Measurements from ENCODE around the gene CRTC1.

Gene CRTC1

DNA sequence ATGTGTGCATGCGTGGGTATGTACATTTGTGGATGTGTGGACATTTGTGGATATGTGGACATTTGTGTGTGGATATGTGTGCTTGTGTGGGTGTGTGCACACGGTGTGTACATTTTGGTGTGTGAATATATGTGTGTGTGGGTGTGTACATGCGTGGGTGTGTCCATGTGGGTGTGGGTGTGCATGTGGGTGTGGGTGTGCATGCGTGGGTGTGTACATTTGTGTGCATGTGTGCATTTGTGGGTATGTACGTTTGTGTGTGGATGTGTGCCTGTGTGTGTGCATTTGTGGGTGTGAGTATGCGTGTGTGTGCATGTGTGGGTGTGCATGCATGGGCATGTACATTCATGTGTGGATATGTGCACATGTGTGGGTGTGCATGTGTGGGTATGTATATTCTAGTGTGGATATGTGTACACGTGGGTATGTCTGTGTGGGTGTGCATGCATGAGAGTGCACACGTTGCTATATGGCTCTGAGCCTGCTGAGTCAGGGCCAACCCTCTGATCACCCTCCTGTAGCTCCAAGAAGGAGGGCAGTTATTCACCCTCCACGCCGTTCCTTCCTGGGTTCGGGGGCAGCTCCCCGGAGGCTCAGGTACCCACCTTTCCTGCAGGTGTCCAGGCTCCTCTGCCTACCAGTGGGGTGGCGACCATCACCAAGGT lies 87.3 kb downstream of the CRTC1 start:
- no peak for DNase-seq (ENCODE audit: low read depth)

DNA sequence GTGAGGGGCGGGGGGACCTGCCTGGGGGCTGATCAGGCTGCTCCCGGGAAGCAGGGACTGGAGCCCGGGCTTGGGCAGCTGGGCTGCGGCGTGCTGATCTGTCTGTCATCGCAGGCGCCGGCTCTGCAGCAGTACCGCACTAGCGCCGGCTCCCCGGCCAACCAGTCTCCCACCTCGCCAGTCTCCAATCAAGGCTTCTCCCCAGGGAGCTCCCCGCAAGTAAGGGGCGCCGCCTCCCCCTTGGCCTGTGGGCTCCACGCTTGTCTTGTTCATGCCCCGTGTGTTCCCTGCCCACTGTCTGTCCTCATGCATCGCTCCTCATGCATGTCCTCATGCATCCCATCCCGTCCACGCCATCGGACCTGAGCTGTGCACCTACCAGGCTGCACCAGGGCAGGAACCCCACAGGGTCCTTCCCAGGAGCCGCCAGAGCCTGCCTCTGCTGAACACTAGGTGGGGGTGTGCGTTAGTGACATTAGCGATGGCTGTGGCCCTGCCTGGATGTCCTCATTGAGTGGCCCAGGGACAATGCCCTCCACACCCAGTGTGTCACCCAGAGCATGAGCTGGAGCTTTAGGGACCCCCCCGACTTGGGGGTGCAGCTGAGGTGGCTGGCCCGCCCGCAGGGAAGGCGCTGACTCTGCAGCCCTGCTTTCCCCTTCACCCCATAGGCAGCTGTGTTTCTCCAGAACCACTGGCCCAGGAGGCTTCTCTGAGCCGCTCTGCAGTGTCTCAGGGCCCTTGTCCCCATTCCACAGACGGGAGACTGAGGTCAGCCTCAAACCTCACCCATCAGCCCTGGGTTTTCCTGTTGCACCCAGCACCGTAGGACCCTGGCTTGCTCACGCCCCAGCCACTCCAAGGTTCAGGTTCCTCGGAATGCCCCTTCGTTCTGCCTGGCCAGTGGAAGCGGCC lies 88.1 kb downstream of the CRTC1 start:
- no peak for DNase-seq (ENCODE audit: low read depth)

DNA sequence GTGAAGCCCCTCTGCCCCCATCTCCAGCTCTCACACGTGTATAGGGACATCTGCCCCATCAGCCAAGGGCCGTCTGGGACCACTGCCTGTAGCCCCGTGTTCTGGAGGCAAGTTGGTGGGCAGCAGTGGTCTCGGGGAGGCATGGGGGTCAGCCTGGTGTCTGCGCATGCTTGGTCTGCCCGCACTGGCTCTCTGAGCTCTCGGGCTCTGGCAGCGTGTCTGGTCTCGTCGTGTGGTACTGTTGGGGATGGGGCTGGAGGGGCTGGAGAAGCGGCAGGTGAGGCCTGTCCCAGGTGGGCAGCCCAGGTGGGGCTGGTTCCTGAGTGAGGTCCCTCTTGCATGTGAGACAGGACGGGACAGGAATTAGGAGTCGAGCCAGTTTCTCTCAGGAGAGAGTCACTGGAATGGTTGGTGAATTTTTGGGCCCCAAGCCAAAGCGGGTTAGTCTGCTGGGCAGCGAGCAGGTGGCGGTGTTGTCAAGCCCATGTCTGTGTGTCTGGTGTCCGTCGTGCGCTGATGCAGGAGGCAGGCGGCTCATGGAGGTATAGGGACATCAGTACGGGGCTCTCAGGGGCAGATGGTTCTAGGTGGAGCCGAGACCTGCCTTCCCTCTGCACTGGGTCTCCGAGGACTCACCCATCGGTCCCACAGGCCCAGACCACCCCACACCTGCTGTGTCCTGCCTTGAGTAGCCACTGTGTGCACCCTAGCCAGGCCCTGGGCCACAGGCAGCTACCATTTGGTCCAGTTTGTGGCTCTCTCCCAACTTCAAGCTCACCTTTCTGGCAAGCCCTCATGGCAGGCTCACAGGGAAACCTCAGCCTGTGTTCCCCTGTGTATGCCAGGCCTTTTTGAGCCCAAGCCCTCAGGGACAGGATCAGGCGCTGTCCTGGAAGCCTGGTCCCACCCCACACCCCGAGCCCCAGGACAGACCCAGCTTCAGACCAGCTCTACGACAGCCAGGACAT lies 89.4 kb downstream of the CRTC1 start:
- DNase-seq (ENCODE audit: low read depth), result no peak

DNA sequence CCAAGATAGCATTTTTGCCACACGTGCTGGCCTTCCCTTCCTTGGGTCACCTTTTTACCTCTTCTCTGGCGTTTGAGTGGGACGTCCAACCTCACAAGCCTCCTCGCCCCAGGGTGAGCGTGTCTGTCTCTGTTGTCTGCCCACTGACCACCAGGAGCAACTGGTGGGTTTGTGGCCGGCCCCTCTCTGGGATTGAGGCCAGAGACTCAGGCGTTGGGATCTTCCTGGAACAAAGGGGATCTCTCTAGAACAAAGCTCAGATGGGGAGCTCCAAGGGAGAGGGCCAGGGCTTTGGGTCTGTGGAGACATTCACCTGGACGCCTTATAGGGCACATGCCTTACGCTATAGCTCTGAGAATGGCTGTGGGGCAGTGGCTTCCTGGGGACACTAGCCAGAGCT lies 90.2 kb downstream of the CRTC1 start:
- no peak for DNase-seq (ENCODE audit: low read depth)

DNA sequence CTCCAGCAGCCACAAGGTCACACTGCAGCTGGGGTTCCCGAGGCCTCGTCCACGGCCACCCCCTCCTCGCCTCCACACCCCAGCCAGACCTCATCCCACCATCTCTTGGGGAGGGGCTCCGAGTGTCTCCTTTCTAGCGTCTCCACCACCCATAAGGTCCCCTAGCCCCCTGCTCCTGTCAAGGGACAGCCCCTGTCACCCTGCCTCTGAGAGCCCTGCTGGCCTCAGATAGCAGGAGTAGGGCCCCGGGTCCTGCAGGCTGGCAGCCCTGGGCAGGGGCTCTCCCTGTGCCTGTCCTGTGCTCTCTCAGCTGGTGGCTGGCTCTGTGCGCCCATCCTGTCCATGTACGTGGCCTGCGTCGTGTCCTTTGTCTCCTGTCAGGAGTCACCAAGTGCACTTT lies 90.6 kb downstream of the CRTC1 start:
- DNase-seq (ENCODE audit: low read depth), result no peak

DNA sequence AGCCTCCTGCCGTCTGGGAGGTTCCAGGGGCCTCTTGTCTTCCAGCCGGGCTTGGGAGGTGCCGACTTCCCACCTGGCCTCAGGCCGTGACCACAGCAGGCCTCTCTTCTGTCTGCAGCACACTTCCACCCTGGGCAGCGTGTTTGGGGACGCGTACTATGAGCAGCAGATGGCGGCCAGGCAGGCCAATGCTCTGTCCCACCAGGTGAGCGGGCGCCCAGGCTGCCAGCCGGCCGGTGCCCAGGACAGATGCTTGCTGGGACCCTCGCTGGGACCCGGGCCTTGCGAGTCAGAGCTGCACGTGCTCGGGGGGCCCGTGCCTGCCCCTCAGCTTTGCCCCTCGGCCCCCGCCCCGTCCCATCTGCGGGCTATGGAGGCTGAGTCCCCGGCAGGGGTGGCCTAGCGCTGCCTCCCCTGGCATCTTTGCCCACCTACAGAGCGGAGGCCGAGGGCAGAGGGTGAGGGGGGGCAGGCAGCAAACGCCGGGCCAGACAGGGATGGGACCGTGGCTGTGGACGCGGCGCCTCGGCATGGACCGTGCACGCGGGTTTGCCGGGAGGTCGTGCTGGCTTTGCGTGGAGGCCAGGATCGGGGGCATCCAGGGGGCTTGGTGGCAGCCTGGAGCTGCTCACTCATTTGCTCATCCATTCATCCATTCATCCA lies 91.4 kb downstream of the CRTC1 start:
- DNase-seq (ENCODE audit: low read depth), result no peak

DNA sequence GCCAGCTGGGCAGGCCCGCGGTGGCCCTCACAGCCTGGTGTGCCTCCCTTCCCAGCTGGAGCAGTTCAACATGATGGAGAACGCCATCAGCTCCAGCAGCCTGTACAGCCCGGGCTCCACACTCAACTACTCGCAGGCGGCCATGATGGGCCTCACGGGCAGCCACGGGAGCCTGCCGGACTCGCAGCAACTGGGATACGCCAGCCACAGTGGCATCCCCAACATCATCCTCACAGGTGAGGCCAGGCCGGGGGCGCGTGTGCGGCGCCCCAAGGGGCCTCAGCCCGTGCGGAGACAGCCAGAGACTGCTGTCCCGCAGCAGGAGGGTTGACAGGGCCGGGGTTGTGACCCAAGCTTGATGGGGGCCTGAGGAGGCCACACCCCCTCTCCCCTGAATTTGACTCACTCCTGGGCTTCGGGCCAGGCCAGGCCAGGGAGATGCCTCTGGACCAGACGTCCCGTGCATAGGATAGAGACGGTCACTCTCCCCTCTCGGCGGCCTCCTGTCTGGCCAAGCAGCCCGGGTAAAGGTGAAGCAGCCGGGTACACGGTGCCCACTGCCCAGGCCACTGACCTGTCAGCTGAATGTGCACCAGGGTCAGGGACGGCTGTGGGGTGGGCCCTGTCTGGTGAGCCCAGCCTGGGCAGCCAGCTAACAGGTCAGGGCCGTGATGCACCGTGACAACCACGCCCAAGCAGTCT lies 92.3 kb downstream of the CRTC1 start:
- no peak for DNase-seq (ENCODE audit: low read depth)

DNA sequence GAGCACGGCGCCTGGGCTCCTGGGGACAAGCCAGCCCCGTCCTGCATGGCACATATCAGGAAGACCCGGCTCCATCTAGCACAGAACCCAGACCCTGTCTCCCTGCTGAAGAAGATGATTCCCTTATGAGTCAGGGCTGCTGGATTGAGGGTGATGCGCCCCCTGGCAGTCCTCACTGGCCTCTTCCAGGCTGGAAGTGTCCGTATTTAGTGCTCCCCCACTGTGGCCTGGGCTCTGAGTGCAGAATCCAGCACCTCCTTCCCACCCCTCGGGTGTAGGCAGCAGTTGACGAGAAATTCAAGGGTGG lies 92.8 kb downstream of the CRTC1 start:
- DNase-seq (ENCODE audit: low read depth), result no peak

DNA sequence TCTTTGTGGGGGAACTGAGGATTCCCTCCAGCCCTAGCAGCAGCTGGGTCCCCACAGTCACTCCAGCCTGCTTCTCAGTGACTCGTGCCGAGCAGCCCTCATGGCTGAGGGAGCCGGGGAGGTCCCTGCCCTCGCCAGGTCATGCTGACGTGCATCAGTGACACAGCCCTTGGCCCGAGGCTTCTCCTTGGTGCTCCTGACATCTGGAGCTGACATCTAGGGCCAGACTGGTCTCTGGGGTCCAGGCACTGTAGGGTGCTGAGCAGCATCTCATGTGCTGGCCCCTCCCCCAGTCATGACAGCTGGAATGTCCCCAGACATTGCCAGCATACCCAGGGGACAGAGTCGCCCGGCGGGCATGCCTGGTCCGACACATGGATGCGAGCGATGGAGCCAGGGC lies 93.3 kb downstream of the CRTC1 start:
- DNase-seq (ENCODE audit: low read depth), result no peak

DNA sequence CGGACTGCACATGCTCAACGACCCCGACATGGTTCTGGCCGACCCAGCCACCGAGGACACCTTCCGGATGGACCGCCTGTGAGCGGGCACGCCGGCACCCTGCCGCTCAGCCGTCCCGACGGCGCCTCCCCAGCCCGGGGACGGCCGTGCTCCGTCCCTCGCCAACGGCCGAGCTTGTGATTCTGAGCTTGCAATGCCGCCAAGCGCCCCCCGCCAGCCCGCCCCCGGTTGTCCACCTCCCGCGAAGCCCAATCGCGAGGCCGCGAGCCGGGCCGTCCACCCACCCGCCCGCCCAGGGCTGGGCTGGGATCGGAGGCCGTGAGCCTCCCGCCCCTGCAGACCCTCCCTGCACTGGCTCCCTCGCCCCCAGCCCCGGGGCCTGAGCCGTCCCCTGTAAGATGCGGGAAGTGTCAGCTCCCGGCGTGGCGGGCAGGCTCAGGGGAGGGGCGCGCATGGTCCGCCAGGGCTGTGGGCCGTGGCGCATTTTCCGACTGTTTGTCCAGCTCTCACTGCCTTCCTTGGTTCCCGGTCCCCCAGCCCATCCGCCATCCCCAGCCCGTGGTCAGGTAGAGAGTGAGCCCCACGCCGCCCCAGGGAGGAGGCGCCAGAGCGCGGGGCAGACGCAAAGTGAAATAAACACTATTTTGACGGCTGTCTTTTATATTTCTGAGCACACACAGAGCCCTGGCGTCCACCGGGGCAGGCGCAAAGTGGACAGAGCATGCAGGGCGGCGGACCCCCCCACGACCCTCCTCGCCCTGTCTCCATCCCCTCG lies 94.0 kb downstream of the CRTC1 start:
- no peak for DNase-seq (ENCODE audit: low read depth)

DNA sequence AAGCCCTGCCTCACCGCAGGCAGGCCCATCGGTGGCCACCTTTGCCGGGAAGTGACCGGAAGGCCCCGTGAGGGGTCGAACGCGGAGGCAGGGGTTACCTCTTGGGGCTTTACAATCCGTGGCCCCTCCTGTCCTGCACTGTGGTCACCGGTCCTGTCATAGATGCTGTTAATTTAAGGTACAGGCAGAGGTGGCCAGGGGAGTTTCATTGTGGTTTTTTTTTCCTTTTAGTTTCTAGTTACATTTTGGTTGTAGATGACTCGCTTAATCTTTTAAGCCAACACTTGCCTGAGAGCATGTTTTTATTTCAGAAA lies 94.6 kb downstream of the CRTC1 start:
- no peak for DNase-seq (ENCODE audit: low read depth)

DNA sequence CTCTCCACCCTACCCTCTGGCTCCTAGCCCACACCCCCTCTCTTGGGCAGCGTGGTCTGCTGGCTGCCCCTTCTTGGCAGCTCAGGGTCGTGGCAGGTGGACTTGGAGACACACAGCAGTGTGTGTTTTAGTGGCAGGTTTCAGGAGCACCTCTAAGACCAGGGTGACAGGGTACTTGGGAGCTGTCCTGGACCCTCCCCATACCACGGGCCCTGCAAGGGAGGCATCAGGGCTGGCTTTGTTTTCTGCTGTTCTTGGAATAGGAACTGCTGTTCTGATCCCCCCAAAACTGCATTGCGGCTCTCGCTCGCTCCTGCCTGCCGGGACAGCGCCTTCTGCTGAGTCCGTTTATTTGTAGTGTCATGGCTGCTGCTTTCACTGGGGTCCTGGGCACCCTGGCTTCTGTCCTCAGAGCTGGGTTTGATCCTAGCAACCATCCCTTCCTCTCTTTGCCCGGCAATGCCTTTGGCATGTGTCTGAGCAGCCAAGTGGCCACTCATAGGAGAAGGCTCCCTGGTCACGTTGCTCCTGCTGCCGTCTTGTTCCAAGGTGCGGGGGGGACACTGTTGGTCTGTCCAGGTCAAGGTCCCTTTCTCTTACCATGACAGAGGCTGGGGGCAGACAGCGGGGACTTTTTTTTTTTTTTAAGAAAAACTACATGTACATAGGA lies 95.5 kb downstream of the CRTC1 start:
- DNase-seq (ENCODE audit: low read depth), result no peak

DNA sequence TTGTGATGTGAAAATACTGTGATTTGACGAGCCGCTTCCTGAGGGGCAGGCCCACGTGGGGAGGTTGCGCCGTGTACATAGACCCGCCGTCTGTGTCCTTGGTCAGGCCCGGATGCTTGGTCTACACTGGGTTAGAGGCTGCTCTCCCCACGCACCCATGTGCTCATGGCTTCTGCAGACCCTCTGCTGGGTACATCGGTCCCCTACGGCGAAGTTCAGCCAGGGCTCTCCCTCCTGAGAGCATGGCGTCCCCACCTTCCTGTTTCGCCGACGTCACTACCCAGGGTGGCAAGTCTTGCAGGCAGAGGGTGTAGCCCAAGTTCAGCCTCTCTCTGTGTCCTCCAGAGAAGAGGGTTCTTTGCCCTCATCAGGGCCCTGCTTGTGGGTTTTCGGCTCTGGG lies 96.6 kb downstream of the CRTC1 start:
- no peak for DNase-seq (ENCODE audit: low read depth)

DNA sequence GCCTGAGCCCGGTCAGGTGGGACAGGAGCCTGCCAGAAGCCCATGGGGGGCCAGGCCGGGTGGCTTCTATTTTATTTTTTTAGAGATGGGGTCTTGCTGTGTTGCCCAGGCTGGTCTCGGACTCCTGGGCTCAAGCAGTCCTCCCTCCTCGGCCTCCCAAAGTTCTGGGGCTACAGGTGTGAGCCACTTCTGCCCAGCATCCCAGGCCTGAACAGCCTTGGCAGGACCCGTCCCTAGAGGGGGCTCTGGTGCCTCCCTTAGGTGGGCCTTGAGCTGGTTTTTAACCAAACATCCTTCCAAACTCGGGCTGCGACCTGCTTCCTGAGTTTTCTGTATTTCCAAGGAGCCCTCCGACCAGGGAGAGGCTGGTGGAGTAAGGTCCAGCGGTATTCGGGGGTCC lies 97.2 kb downstream of the CRTC1 start:
- DNase-seq (ENCODE audit: low read depth), result no peak

DNA sequence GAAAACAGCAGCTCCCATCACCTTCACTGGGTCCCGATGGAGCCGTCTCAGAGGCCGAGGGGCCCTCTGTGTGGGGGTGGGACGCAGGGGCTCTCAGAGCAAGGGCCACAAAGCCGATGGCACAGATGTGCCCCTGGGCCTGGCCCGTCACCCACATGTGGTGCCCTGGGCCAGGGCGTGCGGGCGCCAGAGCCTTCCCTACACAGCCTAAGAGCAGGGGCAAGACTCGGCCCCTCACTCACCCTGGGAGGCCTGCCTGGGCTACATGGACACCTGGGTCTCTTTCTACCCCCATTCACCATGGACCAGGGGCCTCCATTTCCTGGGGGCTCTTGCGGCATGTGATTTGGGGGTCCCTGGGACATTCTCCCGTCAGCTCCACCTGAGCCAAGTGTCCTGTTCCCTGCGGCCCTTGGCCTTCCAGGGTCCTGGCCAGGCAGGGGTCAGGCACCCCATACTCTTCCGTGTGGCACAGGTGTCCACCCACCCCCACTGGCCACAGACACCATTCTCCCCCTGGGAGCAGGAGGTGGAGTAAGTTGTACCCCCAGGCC lies 97.6 kb downstream of the CRTC1 start:
- no peak for DNase-seq (ENCODE audit: low read depth)

DNA sequence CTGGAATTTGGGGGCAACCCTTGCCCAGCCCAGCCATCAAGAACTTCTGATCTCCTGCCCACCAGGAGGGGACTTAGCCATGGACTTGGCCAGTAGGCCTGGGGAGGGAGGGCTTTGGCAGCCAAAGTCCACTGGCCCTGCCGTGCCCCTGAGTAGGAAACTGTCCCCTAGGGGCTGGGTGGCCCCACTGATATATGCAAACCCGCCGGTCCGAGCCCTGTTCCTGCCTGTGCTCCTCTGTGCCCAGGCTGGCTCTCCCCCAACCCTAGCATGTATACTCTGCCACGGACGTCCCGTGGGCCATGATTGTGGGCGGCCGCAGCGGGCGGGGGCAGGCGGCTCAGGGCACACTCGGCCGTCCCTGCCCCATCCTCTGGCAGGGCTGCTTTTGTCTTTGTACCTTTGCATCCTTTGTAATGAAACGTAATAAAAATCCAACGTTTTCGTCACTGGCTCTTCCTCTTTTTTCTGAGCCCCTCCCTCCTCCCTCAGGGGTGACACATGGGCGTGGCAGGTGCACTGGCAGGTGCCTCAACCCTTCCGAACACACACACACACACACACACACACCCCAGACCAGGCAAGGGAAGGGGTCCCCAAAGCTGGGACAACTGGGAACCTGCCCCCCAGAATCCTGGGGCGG lies 98.5 kb downstream of the CRTC1 start:
- no peak for DNase-seq (ENCODE audit: low read depth)

DNA sequence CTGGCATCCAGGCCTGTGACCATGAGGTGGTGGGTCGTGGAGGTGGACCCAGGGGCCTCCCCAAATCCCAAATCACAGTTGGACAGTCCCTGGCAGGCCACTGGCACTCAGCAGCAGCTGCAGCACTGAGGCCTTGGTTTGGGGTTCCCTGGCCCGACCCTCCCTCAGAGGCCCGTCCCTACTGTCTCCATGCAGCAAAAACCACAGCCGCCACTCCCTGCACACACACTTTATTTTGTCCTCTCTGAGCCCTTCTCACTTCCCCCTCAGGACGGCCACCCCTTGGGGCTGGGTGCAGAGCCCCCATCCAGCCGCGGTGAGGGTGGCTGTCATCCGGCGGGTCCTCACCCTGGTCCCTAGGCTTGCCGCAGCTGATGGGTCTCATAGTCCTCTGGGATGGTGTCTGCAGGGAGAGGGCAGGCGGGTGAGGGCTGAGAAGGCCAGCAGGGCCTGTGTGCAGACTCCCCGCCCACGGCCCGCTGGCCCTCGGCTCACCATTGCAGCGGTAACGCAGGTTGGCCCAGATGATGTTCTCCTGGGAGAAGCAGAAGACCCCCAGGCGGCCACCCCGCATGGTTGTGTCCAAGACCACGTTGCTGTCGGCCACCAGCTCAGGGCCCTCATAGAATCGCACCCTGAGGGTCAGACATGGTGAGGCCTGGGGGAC lies 99.2 kb downstream of the CRTC1 start:
- no peak for DNase-seq (ENCODE audit: low read depth)

DNA sequence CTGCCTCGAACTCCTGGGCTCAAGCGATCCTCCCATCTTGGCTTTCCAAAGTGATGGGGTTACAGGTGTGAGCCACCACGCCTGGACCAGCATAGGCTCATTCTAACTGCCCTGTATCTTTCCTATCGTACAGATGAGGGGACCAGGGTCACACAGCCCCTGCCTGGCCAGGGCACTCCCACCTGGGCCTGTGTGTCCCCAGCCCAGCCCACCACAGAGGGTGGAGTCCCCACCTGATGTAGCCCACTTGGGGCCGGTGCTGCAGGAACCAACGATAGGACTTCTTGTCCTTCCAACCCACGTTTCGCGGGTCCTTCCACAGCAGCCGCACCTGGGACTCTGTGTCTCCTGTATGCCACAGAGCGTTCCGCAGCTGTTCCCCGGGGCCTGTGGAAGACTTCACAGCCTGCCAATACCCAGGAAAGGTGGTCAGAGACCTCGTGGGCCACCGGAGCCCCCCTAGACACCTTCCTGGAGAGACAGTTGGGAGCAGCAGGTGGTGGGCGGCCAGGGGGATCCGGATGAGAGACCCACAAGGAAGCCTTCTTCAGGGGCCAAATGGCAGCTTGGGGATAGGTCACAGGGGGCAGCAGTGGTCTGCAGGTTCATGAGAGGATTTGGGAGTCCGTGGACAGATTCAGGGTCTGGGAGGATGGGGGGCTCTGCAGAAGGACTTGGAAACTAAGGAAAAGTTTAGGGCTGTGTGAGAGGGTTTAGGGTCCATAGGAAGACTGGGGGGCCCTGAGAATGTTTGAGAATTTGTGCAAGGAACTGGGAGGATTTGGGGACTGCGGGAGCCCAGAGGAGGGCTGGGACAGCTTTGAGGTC lies 100.7 kb downstream of the CRTC1 start:
- no peak for DNase-seq (ENCODE audit: low read depth)
